ENCODE measurements around the gene SERF1B. TPM values are rescaled to one million over a fixed set of nuclear protein-coding genes. Genes with fewer than 3 reads are reported as not detected.
"Not testable (repeated sequence)": the region's sequence is repeated elsewhere in the genome, so short reads cannot be mapped to it uniquely, and the experiment has no call there.

The SERF1B gene
- 28.6 and 46.4 TPM in 2 replicates for total RNA-seq

GRCh38 chr5:70025106-70025844, at the start of gene SERF1B:
Gene SERF1B, plus strand, starts transcription at chr5:70025251. Its CDS starts 201 bp downstream, at chr5:70025452.
- DNase-seq (ENCODE audit: extremely low read depth, low read depth, low spot score), result not testable (repeated sequence)

- DNase-seq (ENCODE audit: extremely low read depth, low read depth, low spot score), result not testable (repeated sequence)
Observed at GRCh38 chr5:69991713-69992112, 33.3 kb upstream of the SERF1B start.

GRCh38 chr5:69995535-69995934, 29.5 kb upstream of the SERF1B start:
- not testable (repeated sequence) for DNase-seq (ENCODE audit: extremely low read depth, low read depth, low spot score)

- not testable (repeated sequence) for DNase-seq (ENCODE audit: extremely low read depth, low read depth, low spot score)
Observed at GRCh38 chr5:70020660-70021059, 4.4 kb upstream of the SERF1B start.

GRCh38 chr5:70025845-70026145, 744 bp downstream of the SERF1B start:
- DNase-seq (ENCODE audit: extremely low read depth, low read depth, low spot score), result not testable (repeated sequence)

- DNase-seq (ENCODE audit: extremely low read depth, low read depth, low spot score), result not testable (repeated sequence)
Observed at GRCh38 chr5:70031204-70031603, 6.2 kb downstream of the SERF1B start.

GRCh38 chr5:70041411-70041810, 16.4 kb downstream of the SERF1B start:
- not testable (repeated sequence) for DNase-seq (ENCODE audit: extremely low read depth, low read depth, low spot score)

- DNase-seq (ENCODE audit: extremely low read depth, low read depth, low spot score), result not testable (repeated sequence)
Observed at GRCh38 chr5:70049790-70050142, 24.7 kb downstream of the SERF1B start.

- not testable (repeated sequence) for DNase-seq (ENCODE audit: extremely low read depth, low read depth, low spot score)
Observed at GRCh38 chr5:70056289-70056942, 31.4 kb downstream of the SERF1B start.

GRCh38 chr5:70057140-70057539, 32.1 kb downstream of the SERF1B start:
- DNase-seq (ENCODE audit: extremely low read depth, low read depth, low spot score), result not testable (repeated sequence)

- DNase-seq (ENCODE audit: extremely low read depth, low read depth, low spot score), result not testable (repeated sequence)
Observed at GRCh38 chr5:70077632-70078031, 52.6 kb downstream of the SERF1B start.

GRCh38 chr5:70088907-70089464, 63.9 kb downstream of the SERF1B start:
- not testable (repeated sequence) for DNase-seq (ENCODE audit: extremely low read depth, low read depth, low spot score)

GRCh38 chr5:70091776-70092175, 66.7 kb downstream of the SERF1B start:
- DNase-seq (ENCODE audit: extremely low read depth, low read depth, low spot score), result not testable (repeated sequence)

Other genes starting within 250 kb of the SERF1B start
- 8.6 and 12.8 TPM in 2 replicates for gene SMN2, start 24.4 kb downstream of the SERF1B start, total RNA-seq